Erythroblast (primary cell): Measurements from ENCODE around the gene NEO1.

ENCODE experiments used
- DNase-seq, 2 experiments: peaks; one replicate each; lab custom pipeline; 2025; lab: John Stamatoyannopoulos, UW
- GATA1 ChIP-seq: IDR thresholded peaks from 2 replicates; pipeline ENCODE4 v1.6.1; 2011; ENCODE audit warnings: low read depth, mild to moderate bottlenecking, control low read depth, low read length, moderate library complexity
- POLR2A ChIP-seq: IDR thresholded peaks from 2 replicates; pipeline ENCODE4 v1.6.1; 2011; ENCODE audit warnings: mild to moderate bottlenecking, low read length

Gene NEO1

GRCh38 chr15:73318463-73319351 lies 266.4 kb downstream of the NEO1 start:
- no peak for DNase-seq

DNA sequence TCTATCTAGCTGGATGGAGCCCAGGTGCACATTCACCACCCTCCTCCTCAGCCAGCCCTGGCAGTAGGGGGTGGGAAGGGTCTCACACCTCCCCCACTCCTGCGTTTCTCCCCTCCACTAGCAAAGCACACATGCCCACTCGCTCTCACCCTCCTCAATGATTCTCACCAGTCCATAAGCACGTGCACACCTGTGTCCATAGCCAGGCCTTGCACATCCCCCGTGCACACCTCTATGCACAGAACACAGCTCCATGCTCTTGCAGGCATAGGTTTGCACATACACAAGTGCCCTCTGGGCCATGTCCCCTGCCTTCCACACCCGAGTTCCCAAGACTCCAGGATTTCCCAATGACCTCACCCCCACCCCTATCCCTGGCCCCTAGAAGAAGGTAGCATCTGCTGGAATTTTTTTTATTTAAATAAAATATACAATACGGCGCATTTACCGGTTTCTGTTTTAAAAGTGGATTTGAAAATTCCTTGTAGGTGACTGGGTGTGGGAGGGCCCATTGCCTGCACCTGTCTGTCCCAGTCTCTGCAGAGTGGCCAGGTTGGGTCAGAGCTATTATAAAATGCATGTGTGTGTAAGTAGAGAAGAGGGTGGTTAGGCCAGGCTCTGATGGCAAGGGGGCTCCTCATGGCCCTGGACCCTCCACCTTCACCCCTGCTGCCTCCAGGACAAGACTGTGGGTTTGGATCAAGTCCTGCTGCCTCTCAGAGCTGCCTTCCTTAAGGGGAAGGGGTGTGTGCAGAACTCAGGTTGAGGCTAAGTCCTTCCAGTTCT lies 267.4 kb downstream of the NEO1 start:
- DNase-seq = no peak
- TF ChIP-seq GATA1 (no peak), POLR2A (no peak)

More at GRCh38 chr15:73318463-73319351, 266.4 kb downstream of the NEO1 start:
- TF ChIP-seq GATA1 (no peak), POLR2A (no peak)

DNA sequence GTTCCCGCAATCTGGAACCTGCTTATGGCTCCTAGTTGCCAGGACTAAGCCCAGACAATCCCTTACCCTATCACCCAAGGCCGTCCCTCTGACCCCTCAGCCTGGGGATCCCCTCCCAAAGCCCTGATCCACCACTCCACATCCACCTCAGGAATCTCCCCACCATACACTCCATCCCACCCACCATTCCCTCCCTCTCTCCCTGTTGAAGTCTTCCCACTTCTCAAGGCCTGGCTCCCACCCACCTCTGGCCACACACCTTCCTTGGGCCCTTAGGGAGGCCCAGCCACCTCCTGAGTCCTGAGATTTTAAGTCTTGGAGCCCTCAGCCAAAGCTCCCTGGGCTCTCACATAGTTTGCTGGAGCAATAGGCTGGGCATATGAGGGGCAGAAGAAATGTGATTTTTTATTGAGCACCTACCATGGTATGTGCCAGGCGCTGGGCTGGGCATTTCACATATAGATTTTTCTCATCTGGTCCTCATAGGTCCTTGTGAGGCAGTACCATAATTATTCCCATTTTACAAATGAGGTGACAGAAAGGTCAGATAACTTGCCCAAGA lies 268.4 kb downstream of the NEO1 start:
- TF ChIP-seq GATA1 (no peak), POLR2A (no peak)
- no peak for DNase-seq

GRCh38 chr15:73321496-73322450 lies 269.5 kb downstream of the NEO1 start:
- TF ChIP-seq GATA1 = no peak
- TF ChIP-seq POLR2A = no peak
- DNase-seq = no peak

DNA sequence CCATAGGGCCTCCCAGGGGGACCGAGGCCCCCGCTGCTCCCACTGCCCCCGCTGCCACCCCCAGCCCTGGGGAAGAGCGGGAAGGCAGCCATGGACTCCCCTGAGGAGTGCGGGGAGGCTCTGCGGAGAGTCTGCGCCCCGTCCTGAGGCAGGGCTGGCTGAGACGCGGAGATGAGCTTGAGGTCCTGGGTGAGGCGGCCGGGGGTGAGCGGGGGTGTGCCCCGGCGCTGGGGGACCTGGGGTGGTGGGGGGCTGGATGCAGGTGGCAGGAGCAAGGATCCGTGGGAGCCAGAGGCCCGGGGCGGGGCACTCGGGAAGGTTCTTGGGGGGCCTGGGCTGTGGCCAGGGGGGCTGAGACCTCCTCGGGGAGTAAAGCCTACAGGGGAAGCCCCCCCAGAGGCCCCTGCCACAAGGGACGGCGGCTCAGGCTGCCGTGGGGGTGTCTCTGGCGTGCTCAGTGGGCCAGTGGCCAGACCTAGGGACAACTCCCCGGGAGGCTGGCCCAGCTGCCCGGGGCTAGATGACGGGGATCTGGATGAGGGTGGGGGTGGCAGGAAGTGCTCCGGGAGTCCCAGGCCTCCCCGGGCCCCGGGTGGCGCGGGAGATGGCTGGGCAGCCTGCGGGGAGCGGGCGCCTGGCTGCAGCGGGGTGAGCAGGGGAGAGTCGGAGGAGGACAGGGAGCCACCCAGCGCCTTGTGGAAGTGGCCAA lies 270.6 kb downstream of the NEO1 start:
- TF ChIP-seq POLR2A (no peak), GATA1 (no peak)

DNA sequence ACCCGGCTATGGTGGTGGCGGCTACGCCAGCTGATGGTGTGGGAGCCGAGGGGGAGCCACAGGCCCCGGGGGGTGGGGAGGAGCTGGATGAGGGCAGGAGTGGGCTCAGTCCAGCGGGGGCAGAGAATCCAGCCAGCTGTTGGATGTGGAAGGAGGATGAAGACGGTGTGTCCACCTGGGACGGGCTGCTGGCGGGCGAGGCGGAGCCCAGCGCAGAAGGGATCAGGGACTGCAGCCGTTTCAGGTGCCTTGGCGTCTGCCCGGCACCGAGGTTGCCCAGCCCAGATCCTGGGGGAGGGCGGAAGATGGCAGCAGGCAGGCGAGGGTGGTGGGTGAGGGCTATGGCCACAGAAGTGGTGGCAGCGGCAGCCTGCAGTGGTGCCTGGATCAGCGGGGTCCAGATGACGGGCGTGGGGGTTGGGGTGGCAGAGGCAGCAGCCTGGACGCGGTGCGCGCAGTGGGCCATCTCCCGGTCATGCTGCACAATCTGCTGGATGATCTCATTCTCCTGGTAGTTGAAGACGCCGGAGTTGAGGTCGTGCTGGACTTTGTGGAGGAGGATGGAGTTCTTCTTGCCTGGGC lies 271.2 kb downstream of the NEO1 start:
- no peak for TF ChIP-seq GATA1
- TF ChIP-seq POLR2A = no peak
- no peak for DNase-seq

More for the DNA sequence above, 270.6 kb downstream of the NEO1 start:
- no peak for DNase-seq

- no peak for DNase-seq
- no peak for TF ChIP-seq GATA1
- no peak for TF ChIP-seq POLR2A
These were observed 271.7 kb downstream of the NEO1 start for GRCh38 chr15:73323956-73324355.

DNA sequence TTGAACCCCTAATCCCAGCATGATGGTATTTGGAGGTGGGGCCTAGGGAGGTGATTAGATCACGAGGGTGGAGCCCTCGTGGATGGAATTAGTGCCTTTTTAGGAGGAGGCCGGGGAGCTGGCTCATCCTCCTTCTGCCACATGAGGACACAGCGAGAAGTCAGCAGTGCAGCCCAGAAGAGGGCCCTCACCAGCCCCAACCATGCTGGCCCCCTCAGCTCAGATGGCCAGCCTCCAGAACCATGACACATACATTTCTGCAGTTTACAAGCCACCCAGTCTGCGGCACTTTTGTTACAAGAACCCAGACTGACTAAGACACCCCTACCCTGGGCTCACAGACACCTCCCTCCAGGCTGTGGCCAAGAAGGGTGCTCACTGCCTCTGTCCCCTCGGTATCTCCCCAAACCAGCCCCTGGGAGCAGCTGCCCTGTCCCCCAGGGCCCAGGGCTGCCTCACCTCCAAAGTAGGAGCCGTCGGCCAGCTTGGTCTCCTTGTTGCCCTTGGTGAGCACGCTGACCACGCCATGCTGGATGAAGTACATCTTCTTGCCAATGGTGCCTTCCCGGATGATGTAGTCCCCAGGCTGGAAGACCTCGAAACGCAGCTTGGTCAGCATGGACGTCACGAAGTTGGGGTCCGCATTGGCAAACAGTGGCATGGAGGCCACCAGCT lies 272.4 kb downstream of the NEO1 start:
- no peak for TF ChIP-seq GATA1
- DNase-seq = no peak

DNA sequence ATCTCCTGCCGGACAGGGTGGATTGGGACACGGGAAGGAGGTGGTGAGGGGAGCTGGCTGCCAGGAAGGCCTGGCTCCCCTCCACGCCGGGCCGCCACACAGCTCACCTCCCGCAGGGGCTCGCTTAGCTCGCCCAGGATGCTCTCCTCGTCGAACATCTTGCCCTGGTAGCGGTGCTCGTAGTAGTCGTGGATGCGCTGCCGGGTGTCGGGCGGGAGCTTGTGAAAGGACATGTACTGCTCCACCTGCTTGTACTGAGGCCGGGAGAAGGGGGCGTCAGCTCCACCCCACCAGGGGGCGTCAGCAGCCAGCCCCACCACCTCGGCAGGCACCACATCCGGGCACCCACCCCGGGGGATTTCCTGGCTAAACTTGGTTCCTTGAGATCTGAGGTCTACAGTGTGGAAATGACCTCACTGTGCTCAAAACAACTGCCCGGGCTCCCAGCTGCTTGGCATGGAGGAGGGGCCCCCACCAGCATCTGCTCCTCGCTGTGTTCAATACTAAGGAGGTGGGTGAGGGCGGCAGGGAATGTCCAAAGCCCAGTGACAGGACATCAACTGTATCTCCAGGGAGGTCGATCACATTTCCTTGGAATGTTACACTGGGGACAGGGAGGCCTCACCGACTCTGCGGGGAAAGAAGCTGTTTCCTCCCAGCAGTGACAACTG lies 273.1 kb downstream of the NEO1 start:
- TF ChIP-seq GATA1 (no peak), POLR2A (no peak)
- DNase-seq = no peak

DNA sequence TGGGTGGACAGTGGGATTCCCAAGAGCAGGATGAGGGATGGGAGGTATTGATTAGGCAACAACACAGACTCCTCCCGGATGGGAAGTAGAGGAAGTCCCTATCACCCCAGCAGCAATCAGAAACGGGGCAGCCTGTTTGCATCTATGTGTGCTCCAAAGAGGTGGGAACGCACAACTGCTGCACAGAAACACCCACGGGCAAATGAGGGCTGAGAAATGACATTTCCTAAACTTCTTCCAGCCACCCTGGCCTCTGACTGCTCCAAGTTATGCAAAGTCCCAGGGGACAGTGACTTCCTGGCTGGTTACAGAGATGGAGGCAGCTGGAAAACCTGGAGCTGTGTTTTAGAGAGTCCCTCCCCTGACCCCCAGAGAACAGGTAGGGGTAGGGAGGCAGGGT lies 273.9 kb downstream of the NEO1 start:
- TF ChIP-seq GATA1 = no peak
- TF ChIP-seq POLR2A = no peak
- DNase-seq = no peak

DNA sequence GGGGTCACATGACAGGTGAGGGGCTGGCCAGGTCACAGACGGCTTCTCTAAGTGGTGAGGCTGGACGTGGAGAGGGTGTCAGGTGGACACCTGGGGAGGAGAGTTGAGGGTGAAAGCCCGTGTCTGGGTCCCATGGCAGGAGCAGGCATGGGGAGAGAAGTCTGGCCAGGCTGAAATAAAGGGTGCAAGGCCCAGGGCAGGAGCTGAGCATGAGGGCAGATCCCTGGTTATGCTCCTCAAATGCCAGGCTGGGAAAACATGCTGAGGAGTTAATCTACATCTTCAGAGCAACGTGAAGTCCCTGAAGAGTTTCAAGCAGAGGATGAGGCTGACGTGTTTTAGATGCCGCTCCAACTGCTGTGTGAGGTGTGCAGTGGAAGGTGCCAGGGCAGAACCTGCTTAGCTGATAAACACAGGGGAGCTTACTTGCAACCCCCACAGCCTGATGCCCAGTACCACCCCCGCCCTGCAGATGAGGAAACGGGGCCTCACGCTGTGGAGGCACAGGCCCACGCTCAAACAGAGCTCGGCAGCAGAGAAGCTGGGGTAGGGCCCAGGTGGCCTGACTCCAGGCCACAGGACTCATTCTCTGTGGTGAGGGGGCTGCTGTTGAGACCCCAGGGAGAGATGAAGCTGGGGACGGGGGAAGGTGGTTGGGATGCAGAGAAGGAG lies 276.0 kb downstream of the NEO1 start:
- DNase-seq = no peak
- TF ChIP-seq POLR2A (no peak), GATA1 (no peak)
